NCI-H2081 (cell line): Measurements from ENCODE around the gene CYTH3.
"Not testable (repeated sequence)": the region's sequence is repeated elsewhere in the genome, so short reads cannot be mapped to it uniquely, and the experiment has no call there.

Experiments
- DNase-seq, 2 experiments: peaks; one replicate each; lab custom pipeline; 2025; lab: John Stamatoyannopoulos, UW

Gene CYTH3

DNA sequence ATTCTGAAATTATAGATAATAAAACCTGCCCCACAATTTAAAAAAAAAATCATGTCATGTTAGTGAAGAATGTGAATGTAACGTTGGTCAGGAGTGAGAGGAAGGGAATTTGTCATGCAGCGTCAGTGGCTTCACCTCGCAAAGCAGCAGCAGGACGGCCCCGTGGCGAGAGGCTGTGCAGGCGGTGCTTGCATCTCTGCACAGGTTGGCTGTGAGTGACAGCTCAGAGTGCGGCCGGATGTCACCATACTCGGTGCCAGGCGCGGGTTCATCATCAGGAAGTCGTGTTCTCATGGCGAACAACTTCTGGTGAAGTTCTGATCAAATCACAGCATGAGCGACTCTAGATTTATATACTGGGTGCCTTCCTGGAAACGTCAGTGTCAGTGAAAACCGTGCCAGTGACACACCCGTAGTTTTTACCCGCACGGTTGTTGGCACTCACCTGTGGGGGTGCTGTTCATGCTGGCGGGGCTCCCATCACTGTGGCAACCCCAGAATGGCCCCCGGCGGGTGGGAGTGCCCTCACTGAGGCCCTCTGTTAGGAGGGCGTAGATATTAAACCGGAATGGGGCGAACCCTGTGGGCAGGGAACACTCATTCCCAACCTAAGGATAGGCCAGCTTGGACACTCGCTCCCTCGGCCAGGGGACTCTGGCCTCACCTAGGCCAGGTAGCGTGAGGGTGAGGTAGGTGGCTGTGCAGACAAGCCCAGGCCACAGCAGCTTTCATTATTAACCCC lies 120.3 kb downstream of the CYTH3 start:
- DNase-seq, result no peak

DNA sequence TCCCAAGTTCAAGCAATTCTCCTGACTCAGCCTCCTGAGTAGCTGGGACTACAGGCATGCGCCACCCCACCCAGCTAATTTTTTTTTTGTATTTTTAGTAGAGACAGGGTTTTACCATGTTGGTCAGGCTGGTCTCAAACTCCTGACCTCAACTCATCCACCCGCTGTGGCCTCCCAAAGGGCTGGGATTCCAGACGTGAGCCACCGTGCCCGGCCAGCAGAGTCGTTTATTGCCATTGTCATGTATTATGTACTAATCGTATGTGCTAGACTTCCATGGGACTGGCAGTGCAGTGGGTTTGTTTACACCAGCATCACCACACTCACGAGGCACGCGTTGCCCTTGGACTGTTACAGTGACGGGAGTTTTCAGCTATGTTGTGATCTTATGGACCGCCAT lies 120.9 kb downstream of the CYTH3 start:
- DNase-seq, result not testable (repeated sequence)

DNA sequence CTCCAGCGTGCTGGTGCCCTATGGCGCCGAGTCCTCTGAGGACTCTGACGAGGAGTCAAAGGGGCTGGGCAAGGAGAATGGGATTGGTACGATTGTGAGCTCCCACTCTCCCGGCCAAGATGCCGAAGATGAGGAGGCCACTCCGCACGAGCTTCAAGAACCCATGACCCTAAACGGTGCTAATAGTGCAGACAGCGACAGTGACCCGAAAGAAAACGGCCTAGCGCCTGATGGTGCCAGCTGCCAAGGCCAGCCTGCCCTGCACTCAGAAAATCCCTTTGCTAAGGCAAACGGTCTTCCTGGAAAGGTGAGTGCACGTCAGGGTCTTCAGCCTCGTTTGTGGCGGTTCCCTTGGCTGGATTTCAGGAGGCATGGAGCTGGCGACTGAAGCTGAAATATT lies 122.4 kb downstream of the CYTH3 start:
- DNase-seq, result no peak

DNA sequence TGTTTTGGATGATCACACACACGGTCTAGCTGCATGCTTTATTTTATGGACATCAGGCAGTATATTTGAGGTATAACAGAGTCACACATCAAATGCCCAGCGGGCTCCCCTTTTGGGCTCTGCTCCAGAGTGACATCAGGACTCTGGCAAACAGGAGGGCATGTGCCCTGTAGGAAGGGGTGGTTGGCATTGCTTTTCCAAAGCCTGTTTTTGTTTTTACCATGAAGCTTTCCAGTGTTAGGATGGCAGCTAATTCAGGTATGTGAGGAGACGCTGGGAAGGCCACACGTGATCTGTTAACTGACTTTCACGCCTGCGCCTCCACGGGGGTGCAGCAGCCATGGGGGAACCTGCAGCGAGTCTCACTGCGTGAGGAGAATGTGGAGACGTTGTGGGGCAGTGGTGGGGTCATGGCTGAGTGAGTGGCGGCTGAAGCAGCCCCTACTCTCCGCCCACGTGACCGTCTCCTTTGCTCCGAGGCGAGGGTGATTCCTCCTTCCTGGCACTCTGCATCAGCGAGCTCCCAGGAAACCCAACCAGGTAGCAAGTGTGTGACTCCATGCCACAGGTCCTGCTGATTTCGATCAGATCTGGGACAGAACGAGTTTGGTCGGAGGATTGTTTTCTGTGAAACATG lies 123.6 kb downstream of the CYTH3 start:
- no peak for DNase-seq

DNA sequence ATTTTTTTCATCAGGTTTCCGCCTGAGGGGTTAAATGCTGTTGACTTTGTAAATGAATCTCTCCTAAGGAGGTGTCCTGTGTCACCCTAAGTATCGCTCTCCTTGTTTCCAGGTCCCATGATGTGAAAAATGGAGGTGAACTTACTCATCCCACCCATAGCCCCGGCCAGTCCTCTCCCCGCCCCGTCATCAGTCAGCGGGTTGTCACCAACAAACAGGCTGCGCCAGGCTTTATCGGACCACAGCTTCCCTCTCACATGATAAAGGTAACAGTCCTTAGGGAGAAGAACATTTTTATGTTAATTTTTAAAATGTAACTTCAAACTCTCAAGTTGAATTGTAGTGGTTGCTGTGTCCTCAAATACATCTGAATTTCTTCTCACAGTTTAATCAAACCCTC lies 124.8 kb downstream of the CYTH3 start:
- no peak for DNase-seq

DNA sequence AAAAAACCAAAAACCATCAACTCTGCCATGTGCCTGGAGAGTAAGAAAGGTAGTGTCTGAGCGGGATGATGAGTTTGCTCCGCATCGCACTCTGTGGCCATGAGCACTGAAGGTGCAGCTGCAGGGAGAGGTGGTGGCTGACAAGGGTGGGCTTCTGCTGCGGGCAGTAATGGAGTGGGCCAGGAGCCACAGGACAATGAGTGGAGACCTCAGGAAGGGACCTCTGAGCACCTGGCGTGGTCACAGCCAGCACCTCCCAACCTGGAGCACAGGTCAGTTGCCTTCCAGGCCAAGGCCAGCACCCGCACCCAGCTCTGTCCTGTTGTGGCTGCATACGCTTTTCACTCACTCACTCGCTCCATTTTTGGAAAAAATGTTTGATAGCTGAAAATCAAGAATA lies 125.8 kb downstream of the CYTH3 start:
- DNase-seq, result no peak

DNA sequence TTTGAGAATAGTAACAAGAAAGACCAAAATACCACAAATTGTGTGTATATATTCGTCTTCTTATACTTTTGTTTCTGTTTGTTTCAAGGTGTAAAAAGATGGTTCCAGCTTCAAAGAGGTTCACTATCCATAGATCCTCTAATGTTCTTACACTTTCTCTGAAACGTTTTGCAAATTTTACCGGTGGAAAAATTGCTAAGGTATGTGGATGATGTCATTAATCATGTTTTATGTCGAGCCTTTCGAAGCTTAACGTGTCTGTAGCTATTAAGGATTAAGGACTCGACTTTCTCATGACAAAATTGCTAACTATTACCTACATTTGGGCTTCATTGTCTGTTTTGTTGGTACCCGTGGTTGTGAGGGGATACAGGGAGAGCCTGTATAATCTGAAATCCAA lies 128.4 kb downstream of the CYTH3 start:
- no peak for DNase-seq

DNA sequence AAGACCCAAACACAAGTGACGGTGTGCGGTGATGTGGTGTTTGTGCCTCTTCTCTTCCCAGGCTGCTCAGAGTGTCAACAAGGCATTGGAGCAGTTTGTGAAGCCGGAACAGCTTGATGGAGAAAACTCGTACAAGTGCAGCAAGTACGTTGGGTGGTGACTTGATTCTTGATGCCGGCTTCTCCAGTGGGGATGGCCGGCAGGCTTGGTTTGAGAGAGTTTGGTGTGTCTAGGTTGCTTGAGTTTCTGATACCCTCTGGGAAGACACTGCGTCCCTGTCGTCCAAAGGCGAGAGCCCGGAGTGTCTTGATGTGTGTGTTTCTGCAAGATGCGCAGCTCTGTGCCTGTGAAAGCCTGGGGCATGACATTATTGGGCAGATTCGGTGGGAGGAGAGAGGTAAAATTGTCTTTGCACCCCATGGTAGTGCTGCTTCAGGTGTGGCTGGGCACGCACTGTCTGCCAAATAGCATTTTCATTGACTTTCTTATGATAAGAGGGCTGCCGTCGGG lies 129.5 kb downstream of the CYTH3 start:
- no peak for DNase-seq

DNA sequence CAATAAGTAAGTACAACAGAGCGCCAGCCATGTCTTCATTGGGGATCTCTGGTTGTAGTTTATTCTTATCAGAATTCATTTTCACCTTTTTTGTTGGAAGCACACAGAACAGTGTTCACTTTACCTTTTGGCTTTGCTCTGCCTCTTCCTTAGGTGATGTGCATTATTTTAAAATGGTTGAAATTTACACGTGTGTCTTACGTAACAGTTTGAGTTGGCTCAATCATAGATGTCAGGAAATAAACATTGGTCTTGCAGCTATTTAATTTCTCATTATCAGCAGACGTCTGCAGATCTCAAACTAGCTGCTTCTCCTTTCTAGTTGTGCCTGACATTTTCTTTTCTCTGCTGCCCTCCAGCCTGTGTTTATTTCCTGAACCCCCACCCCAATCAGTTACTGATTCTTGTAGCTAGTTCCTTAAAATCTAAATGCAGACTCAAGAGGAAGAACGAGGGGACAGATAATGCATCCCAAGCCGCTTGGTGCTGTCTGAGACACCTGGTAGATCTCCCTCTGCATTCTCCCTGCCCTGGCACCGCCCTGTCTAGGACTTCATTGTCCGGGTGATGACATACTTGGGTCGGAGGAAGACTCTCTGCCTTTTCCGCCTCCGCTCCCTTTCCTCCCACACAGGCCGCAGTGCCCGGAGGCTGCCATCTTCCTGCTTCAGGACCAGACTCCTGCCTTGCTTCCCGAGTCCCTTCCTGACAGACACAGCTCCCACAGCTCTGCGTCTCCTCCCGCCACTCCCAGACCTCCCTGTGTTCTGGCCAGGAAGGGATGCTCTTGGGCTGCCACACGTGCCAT lies 133.0 kb downstream of the CYTH3 start:
- DNase-seq, result no peak

DNA sequence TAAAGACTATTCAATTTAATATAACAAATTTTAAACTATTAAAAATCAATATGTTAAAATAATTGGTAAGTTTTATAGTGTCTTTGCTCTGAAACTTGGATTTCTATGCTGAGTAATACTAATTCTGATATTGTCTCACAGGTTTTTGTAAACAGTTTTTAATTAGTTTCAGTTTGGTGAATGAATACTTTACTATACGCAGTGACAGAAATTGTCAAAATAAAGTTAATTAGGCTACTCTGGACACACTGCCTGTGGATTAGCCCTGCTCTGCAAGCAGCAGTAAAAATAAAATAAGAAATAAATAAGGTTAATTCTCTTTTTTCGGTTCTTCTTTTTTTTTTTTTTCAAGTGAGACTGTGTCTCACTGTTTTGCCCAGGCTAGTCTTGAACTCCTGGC lies 135.9 kb downstream of the CYTH3 start:
- no peak for DNase-seq

DNA sequence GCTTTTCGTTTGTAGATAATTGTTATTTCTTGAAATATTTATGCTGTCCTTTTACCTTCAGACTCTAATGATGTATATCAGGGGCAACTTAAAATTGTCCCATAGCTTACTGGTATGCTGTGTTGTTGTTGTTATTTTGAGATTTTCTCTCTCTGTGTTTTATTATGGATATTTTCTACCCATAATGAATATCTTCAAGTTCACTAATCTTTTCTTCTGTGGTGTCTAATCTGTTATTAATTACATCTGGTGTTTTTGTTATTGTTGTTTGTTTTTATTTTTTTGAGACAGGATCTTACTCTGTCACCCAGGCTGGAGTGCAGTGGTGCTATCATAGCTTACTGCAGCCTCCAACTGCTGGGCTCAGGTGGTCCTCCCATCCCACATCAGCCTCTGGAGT lies 139.2 kb downstream of the CYTH3 start:
- no peak for DNase-seq

DNA sequence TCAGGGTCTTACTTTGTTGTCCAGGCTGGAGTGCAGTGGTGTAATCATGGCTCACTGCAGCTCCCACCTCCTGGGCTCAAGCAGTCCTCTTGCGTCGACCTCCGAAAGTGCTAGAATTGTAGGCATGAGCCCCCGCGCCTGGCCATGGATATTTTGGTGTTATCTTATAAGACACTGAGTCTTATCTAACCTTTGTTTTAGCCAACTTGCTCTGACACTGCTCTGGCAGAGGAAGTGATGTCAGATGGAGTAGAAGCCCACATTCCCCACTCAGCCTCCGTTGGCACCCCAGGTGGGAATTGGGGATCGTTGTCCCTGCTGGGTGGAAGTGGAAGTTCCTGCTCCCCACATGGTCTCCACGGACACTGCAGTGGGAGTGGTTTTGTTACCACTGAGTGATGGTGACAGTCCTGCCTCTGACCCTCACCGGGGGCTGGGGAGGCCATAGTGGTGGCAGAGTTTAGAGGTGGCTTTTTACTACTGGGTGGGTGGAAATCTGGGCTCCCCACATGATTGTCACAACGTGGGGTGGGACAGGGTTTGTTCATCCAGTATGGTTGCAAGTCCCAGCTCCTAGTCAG lies 142.3 kb downstream of the CYTH3 start:
- DNase-seq, result no peak

DNA sequence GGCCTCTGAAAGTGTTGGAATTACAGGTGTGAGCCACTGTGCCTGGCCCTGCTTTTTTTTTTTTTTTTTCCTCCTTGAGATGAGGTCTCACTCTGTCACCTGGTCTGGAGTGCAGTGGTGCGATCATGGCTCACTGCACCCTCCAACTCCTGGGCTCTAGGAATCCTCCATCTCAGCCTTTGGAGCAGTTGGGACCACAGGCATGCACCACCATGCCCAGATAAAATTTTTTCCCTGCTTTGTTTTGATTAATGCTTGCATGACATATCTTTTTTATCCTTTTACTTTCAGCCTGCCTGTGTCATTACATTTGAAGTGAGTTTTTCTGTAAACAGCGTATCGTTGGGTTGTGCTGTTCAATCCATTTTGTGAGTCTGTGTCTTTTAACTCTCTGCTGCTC lies 144.2 kb downstream of the CYTH3 start:
- no peak for DNase-seq

DNA sequence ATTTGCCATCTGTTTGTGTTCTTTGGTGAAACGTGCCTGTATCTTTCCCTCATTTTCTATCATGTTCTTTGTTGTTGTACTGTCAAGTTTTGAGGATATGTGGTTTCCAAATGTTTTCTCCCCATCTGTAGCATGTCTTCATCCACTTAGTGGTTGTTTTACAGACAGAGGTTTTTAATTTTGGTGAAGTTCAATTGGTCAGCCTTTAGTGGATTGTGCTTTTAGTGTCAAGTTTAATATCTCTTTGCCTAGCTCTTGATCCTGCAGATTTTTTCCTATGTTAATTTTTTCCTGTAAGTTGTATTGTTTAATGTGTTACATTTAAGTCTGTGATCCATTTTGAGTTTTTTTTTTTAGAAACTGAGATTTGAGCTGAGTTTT lies 145.3 kb downstream of the CYTH3 start:
- DNase-seq, result no peak

DNA sequence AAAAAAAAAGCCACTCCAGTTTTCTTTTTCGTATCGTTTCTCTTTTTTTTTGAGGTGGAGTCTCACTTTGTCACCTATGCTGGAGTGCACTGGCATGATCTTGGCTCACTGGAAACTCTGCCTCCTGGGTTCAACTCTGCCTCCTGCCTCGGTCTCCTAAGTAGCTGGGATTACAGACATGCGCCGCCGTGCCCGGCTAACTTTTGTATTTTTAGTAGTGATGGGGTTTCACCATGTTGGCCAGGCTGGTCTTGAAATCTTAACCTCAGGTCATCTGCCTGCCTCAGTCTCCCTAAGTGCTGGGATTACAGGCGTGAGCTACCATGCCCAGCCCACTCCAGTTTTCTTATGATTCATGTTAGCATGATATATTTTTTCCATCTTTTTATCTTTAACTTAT lies 148.6 kb downstream of the CYTH3 start:
- no peak for DNase-seq

DNA sequence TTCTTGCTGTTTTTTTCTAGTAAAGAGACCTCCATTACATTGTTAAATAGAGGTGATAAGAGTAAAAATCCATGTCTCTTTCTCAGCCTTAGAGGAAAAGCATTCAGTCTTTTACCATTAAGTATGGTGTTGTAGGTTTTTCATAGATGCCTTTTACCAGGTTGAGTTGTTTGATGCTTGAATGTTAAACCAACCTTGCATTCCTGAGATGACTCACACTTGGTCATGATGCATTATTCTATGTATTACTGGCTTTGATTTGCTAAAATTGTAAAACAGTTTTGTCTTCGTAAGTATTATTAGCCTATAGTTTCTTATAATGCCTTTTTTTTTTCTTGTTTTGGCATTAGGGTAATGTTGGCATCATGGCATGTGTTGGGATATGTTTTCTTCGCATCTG lies 151.3 kb downstream of the CYTH3 start:
- DNase-seq, result no peak

DNA sequence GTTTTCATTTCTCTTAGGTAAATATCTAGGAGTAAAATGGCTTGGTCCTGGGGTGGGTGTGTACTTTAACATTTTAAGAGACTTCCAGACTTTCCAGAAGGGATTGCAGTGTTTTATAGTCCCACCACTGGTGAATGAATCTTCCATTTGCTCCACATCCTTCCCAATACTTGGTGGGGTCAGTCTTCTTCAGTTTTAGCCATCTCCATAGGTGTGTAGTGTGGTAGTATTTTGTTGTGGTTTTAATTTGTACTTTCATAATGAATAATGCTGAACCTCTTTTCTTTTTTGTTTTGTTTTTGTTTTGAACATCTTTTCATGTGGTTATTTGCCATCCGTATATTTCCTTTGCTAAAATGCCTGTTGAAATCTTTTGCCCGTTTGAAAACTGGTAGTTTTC lies 154.9 kb downstream of the CYTH3 start:
- DNase-seq, result no peak

DNA sequence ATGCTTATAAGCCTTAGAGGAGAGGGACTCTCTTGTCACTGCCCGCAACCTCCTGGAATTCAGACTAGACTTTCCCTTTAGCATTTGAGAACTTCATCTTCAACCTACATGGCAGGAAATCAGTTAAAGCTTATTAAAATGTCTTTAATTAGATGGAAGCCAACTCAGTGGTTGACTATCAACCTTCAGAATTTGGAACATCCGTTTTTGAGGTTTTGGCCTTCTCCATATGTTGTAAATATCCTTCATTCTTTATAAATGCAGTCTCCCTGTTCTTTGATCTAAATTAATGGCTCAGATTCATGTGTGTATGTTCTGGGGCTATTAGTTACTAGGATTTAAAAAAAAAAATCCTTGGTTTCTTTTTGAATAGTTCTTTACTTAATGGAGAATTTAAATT lies 156.2 kb downstream of the CYTH3 start:
- no peak for DNase-seq
